ENCODE data around the gene ZNRF1. TPM values are rescaled to one million over a fixed set of nuclear protein-coding genes. Genes with fewer than 3 reads are reported as not detected.
A peak's percentile ranks its signal among the peaks of the same experiment; 100 is the strongest.

Gene ZNRF1
- total and polyA plus RNA-seq, 9 donors = 15.2 to 47.0 (median 45.2) TPM

GRCh38 chr16:75053791-75054555, 55.1 kb downstream of the ZNRF1 start:
- no peak overlapping the region for H3K4me3 ChIP-seq (ENCODE audit: low read length)
- no peaks in the 10 kb centered on the region for H3K27me3 ChIP-seq (ENCODE audit: control insufficient read depth, insufficient read depth, low read length)
- H3K27ac ChIP-seq (ENCODE audit: low read length) = peak overlapping the region; percentile 44
- H3K9me3 ChIP-seq (replicated peaks; ENCODE audit: control insufficient read depth, low read depth, low read length) = no peaks in the 10 kb centered on the region
- DNase-seq = peak; percentile 48
- peaks cover 5% of the 10 kb centered on the region for H3K36me3 ChIP-seq (ENCODE audit: control insufficient read depth, insufficient read depth, low read length)
- H3K4me1 ChIP-seq (ENCODE audit: control insufficient read depth, insufficient read depth, low read length) = peaks cover 14% of the 10 kb centered on the region
- 72% methylated on average over 2 of the region's 4 CpGs for WGBS (ENCODE audit: insufficient coverage)

DNA sequence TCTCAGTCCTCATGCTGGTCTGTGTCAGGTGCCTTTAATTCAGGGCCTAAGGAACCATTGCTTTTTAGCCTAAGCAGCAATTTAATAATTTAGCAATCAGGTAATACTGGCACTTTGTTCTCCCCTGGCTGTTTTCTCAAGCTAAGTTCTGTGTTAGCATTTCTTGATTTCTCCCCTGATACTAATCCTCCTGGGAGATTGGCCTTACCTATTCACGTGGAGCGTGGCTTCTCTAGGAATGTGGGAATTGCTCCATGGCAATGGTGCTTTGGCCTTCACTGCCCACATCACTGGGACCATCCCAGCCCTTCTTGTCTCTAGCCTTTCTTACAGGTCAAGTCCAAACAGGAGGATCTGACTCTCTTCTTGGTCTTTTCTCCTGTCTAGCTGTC, 55.7 kb downstream of the ZNRF1 start:
- Histone ChIP-seq H3K36me3 (ENCODE audit: control insufficient read depth, insufficient read depth, low read length) (peaks cover 5% of the 10 kb centered on the region), H3K9me3 (replicated peaks; ENCODE audit: control insufficient read depth, low read depth, low read length) (no peaks in the 10 kb centered on the region), H3K4me3 (ENCODE audit: low read length) (no peak overlapping the region), H3K27me3 (ENCODE audit: control insufficient read depth, insufficient read depth, low read length) (no peaks in the 10 kb centered on the region), H3K27ac (ENCODE audit: low read length) (peak overlapping the region; percentile 44), H3K4me1 (ENCODE audit: control insufficient read depth, insufficient read depth, low read length) (peaks cover 14% of the 10 kb centered on the region)
- no peak for DNase-seq
- whole genome bisulfite sequencing (ENCODE audit: insufficient coverage) = 83% methylated on average over 2 of the region's 2 CpGs

DNA sequence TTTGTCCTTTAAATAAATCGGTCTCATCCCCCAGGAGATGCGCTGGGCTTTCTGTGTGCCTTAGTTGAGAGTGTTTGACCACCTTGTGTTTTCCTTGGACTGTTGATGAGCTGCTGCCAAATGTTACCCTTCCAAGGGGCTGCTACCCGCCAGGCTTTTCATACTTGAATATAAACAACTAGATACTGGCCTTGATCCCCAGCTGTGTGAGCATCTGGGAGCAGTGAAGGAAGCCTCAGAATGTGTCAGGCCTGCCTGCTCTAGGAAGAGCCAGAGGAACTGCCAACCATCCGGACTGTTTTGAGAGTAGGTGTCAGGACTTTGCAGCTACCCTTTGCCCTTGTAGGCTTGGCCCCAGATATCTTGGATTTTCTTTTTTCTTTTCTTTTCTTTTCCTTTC, 60.0 kb downstream of the ZNRF1 start:
- no peak for DNase-seq
- H3K4me1 ChIP-seq (ENCODE audit: control insufficient read depth, insufficient read depth, low read length) = peaks cover 20% of the 10 kb centered on the region
- WGBS (ENCODE audit: insufficient coverage) = no CpG with 5 or more reads among the region's 4 CpGs

DNA sequence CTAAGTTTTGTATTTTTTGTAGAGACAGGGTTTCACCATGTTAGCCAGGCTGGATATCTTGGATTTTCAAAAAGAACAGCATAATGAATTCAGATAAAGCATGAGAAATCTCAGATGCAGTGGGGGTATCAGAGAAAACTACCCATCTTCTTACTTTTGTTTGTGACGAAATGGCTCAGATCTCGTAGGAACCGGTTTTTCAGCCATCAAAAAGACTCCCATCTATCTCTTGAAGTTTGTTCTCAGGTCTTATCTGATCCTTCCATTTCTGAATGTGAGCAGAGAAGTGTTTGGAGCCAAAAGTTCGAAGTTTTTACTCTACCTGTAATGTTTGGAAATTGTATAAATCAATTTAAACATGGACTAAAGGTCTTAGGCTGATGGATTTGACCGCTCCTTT, 60.6 kb downstream of the ZNRF1 start:
- DNase-seq = no peak
- peaks cover 14% of the 10 kb centered on the region for H3K4me1 ChIP-seq (ENCODE audit: control insufficient read depth, insufficient read depth, low read length)

More for the DNA sequence above, 60.0 kb downstream of the ZNRF1 start:
- Histone ChIP-seq H3K27ac (ENCODE audit: low read length) (no peak overlapping the region), H3K4me3 (ENCODE audit: low read length) (no peak overlapping the region), H3K36me3 (ENCODE audit: control insufficient read depth, insufficient read depth, low read length) (peaks cover 5% of the 10 kb centered on the region), H3K9me3 (replicated peaks; ENCODE audit: control insufficient read depth, low read depth, low read length) (no peaks in the 10 kb centered on the region), H3K27me3 (ENCODE audit: control insufficient read depth, insufficient read depth, low read length) (no peaks in the 10 kb centered on the region)

DNA sequence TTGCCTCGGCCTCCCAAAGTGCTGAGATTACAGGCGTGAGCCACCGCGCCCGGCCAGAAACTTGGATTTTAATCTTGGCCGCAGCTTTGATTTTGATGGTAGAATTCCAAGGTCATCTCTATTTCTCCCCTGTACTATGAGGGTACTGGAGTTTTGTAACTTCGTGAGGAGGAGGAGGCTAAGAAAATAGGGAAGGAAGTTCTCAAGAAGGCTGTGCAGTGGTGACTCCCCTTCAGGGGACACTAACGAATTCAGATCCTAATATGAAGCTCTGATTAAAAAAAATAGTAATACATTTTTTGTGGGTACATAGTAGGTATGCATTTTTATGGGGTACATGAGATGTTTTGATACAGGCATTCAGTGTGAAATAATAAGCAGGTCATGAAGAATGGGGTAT, 61.9 kb downstream of the ZNRF1 start:
- 100% methylated on average over 1 of the region's 8 CpGs for WGBS (ENCODE audit: insufficient coverage)

More for the DNA sequence above, 60.6 kb downstream of the ZNRF1 start:
- WGBS (ENCODE audit: insufficient coverage) = no CpG with 5 or more reads among the region's 5 CpGs
- Histone ChIP-seq H3K9me3 (replicated peaks; ENCODE audit: control insufficient read depth, low read depth, low read length) (no peaks in the 10 kb centered on the region), H3K27me3 (ENCODE audit: control insufficient read depth, insufficient read depth, low read length) (no peaks in the 10 kb centered on the region), H3K27ac (ENCODE audit: low read length) (no peak overlapping the region), H3K4me3 (ENCODE audit: low read length) (no peak overlapping the region), H3K36me3 (ENCODE audit: control insufficient read depth, insufficient read depth, low read length) (peaks cover 5% of the 10 kb centered on the region)

DNA sequence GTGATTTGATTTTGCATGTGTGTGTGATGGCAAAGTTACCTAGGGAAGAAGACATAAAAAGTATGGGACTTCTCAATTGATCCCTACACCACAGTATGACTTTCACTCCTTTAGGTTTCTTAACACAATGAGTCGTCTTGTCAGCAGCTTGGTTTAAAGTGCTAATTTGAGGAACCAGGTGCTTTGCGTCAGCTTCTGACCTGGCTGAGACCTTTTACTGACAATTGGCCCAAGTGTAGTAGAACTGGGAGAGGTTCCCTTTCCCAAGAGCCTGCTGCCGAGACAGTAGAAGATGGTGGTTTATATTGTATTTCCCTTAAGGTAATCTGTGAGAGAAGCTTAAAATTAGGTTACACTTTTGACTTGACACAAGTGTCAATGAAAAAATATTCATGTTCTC, 62.8 kb downstream of the ZNRF1 start:
- WGBS (ENCODE audit: insufficient coverage) = 89% methylated on average over 1 of the region's 3 CpGs
- Histone ChIP-seq H3K4me1 (ENCODE audit: control insufficient read depth, insufficient read depth, low read length) (peaks cover 16% of the 10 kb centered on the region), H3K36me3 (ENCODE audit: control insufficient read depth, insufficient read depth, low read length) (no peaks in the 10 kb centered on the region), H3K27ac (ENCODE audit: low read length) (peak overlapping the region; percentile 38), H3K9me3 (replicated peaks; ENCODE audit: control insufficient read depth, low read depth, low read length) (no peaks in the 10 kb centered on the region), H3K4me3 (ENCODE audit: low read length) (no peak overlapping the region), H3K27me3 (ENCODE audit: control insufficient read depth, insufficient read depth, low read length) (no peaks in the 10 kb centered on the region)
- DNase-seq = no peak

More for the DNA sequence above, 61.9 kb downstream of the ZNRF1 start:
- Histone ChIP-seq H3K4me3 (ENCODE audit: low read length) (no peak overlapping the region), H3K9me3 (replicated peaks; ENCODE audit: control insufficient read depth, low read depth, low read length) (no peaks in the 10 kb centered on the region), H3K27me3 (ENCODE audit: control insufficient read depth, insufficient read depth, low read length) (no peaks in the 10 kb centered on the region), H3K4me1 (ENCODE audit: control insufficient read depth, insufficient read depth, low read length) (peaks cover 16% of the 10 kb centered on the region), H3K27ac (ENCODE audit: low read length) (no peak overlapping the region), H3K36me3 (ENCODE audit: control insufficient read depth, insufficient read depth, low read length) (peaks cover under 1% of the 10 kb centered on the region)
- DNase-seq = no peak

- Histone ChIP-seq H3K9me3 (replicated peaks; ENCODE audit: control insufficient read depth, low read depth, low read length) (no peaks in the 10 kb centered on the region), H3K36me3 (ENCODE audit: control insufficient read depth, insufficient read depth, low read length) (no peaks in the 10 kb centered on the region), H3K27me3 (ENCODE audit: control insufficient read depth, insufficient read depth, low read length) (no peaks in the 10 kb centered on the region), H3K27ac (ENCODE audit: low read length) (peak overlapping the region; percentile 38), H3K4me1 (ENCODE audit: control insufficient read depth, insufficient read depth, low read length) (peaks cover 19% of the 10 kb centered on the region), H3K4me3 (ENCODE audit: low read length) (no peak overlapping the region)
- no peak for DNase-seq
- WGBS (ENCODE audit: insufficient coverage) = 71% methylated on average over 12 of the region's 22 CpGs
These were observed 63.5 kb downstream of the ZNRF1 start for GRCh38 chr16:75062135-75062975.

- 92% methylated on average over 4 of the region's 9 CpGs for WGBS (ENCODE audit: insufficient coverage)
- H3K9me3 ChIP-seq (replicated peaks; ENCODE audit: control insufficient read depth, low read depth, low read length) = no peaks in the 10 kb centered on the region
- no peak for DNase-seq
- H3K36me3 ChIP-seq (ENCODE audit: control insufficient read depth, insufficient read depth, low read length) = no peaks in the 10 kb centered on the region
- no peaks in the 10 kb centered on the region for H3K27me3 ChIP-seq (ENCODE audit: control insufficient read depth, insufficient read depth, low read length)
- H3K27ac ChIP-seq (ENCODE audit: low read length) = no peak overlapping the region
- H3K4me1 ChIP-seq (ENCODE audit: control insufficient read depth, insufficient read depth, low read length) = peaks cover 19% of the 10 kb centered on the region
- no peak overlapping the region for H3K4me3 ChIP-seq (ENCODE audit: low read length)
These were observed 64.1 kb downstream of the ZNRF1 start for GRCh38 chr16:75062976-75063346.

GRCh38 chr16:75063549-75064088, 64.8 kb downstream of the ZNRF1 start:
- H3K4me3 ChIP-seq (ENCODE audit: low read length) = no peak overlapping the region
- H3K27ac ChIP-seq (ENCODE audit: low read length) = no peak overlapping the region
- H3K4me1 ChIP-seq (ENCODE audit: control insufficient read depth, insufficient read depth, low read length) = peaks cover 24% of the 10 kb centered on the region
- no peaks in the 10 kb centered on the region for H3K36me3 ChIP-seq (ENCODE audit: control insufficient read depth, insufficient read depth, low read length)
- H3K9me3 ChIP-seq (replicated peaks; ENCODE audit: control insufficient read depth, low read depth, low read length) = no peaks in the 10 kb centered on the region
- no peaks in the 10 kb centered on the region for H3K27me3 ChIP-seq (ENCODE audit: control insufficient read depth, insufficient read depth, low read length)
- 89% methylated on average over 4 of the region's 8 CpGs for WGBS (ENCODE audit: insufficient coverage)
- DNase-seq = no peak

Measured in muscle of leg (tissue), 11 donors.